ENCODE measurements around the gene TRPC5OS.

TRPC5OS gene

DNA sequence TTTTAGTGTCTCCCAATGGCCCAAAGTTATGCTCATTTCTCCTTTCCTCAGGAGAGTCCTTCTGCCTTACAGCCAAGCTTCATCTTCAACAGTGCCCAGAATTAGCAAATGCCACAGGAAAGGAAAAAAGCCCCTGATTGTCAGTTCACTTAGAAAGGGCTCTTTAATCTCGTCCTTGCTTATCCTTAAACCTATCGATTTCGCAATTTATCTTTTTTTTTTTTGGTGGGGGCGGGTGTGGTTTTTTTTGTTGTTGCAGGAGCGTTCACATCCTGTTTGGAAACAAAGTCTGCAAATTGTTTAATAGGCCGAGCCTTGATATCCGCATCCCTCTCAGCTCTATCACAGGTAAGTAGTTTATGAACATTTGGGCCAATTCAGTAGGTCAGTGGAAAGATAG lies 20.2 kb downstream of the TRPC5OS start:
- DNase-seq (ENCODE audit: low read depth in 2 of 2) = no peak

DNA sequence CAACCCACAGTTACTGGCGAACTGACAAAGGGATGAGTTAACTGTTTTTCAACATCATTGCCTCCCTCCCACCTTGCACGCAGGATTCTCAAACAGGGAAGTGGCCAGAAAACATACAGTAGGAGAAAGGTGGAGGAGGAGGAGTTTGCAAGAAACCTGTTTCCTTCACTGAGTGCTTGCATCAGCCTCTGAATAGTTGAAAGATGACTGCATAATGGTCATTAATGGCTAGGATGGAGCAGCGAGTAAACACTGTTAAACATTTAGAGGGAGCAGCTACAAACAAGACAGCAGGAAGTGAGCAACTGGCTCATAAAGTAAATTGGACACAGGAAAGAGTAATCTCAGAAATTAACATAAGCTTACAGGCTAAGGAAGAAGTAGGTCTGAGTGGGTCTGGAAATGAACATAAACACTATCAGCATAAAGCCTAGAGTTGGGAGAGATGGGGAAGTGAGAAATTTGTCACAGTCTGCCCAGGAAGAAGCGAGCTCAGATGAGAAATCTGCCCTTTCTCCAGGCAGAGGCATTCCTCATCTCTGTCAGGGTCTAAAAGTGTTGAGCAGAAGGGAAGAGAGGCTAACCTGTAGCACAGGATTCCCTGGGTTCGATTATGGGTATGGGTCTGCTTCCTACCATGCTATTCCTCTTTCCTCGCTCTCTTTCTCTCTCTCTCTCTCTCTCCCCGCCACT lies 38.6 kb downstream of the TRPC5OS start:
- no peak for DNase-seq (ENCODE audit: low read depth in 2 of 2)

DNA sequence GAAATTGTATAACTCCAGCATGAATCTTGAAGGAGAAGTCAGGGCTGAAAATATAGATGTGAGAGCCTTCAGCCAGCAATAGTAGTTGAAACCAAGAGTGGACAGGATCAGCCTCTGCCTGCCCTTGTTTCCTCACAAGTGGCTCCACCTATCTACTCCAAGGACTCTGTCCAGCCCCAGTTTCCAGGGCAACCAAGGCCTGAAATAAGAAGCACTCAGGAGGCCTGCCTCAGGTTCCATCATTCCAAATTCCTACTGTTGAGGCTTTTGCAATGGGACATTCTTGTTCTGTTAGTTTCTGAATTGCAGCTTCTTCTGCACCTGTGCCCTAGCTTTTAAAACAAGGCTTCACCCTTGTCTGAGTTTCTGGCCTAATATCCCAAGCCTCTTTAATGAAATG lies 41.6 kb downstream of the TRPC5OS start:
- DNase-seq (ENCODE audit: low read depth in 2 of 2) = no peak

DNA sequence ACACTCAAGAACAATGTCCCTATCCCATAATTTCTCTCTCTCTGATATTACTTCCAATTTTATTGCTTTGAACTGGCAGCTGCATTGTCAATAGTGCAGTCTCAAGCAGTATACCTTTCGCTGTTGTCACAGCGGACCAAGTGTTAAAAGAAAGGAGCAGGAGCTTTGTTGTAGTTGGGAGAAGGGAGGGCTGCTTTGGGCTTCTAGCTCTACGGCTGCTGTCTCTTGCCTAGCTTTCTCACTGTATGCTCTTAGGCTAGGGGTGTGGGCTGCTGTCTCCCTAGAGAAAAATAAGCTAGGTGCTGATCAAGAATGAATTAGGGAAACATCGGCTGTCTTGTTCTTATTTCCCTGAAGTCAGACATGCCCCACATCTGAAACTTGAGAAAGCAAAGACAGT lies 52.5 kb downstream of the TRPC5OS start:
- no peak for DNase-seq (ENCODE audit: low read depth in 2 of 2)

All from stimulated activated CD8-positive, alpha-beta memory T cell treated with anti-CD3 and anti-CD28 coated beads, Interleukin-7, amount 100 ng/mL, for 1 hour (primary cell).